Caki2 (cell line): ENCODE data around the gene GALNT15. TPM values are rescaled to one million over a fixed set of nuclear protein-coding genes. Genes with fewer than 3 reads are reported as not detected.

Experiments
- DNase-seq: peaks from one replicate; pipeline ENCODE4 v3.0.0-alpha.2; 2015; ENCODE audit warnings: low read depth
- in situ Hi-C: cut with HindIII; loops from 2 replicates; pipeline ENCODE4 v1.10.0; 2016; ENCODE audit warnings: low sequenced_read_pairs, low pct_unique_long_range_greater_than_20kb, mixed read lengths
- total RNA-seq: library from RNA; depleted of rRNA; stranded (reverse); fragments of >200 nt; shearing (Covaris generic); gene quantifications from 2 replicates; pipeline ENCODE4 v1.2.3, GENCODE V29; 2014; ENCODE audit warnings: low replicate concordance

GALNT15 gene
- total RNA-seq, 1 experiment from 2014 or later = not detected

DNA sequence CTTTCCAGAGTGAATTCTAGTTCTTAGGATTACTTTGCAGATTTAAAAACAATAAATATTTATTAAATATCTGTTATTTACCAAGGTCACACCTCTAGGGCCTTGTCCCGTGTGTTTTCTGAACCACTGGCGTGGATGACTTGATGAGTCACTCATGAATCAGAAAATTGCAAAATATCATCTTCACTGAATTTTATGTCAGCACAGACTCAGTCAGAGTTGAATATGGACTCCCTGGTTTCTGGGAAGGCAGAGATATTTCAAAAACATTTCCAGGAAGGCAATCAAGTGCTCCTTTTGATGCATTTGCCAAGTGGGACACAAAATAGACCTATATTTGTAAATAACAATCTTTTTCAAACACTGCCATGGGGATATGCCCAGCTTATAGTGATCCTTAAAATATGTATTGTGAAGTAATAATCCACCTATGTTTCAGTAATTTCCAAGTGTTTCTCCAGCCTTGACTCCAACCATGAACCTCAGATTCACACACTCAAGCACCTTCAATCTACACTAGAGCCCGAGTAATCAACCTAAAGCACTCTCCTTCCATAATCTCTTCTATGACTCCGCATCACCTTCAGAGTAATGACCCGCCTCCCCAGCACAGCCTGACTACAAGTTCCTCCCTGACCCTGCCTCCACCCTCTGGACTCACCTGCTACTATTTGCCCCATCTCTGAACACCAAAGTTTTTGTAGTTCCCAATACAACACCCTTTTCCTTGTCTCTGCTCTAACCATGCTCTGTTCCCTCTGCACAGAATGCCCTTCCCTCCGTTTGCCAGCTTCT lies 65.9 kb downstream of the GALNT15 start:
- no peak for DNase-seq
- in situ Hi-C loops = no loop called here

DNA sequence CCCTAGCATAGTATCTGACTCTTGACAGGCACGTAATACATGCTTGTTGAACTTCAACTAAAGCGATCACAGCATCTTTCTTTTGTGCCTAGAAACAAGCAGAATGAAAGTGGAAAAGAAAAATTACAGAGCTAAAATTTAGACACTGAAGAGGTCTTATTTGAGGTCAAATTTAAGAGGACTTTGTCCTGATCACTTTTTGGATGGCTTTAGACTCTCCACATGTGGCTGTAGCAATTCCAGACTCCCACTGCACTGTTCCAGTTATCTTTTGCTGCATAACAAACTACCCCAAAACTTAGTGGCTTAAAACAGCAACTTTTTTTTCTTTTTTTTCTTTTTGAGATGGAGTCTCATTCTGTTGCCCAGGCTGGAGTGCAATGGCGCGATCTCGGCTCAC lies 66.7 kb downstream of the GALNT15 start:
- in situ Hi-C loops = no loop called here

DNA sequence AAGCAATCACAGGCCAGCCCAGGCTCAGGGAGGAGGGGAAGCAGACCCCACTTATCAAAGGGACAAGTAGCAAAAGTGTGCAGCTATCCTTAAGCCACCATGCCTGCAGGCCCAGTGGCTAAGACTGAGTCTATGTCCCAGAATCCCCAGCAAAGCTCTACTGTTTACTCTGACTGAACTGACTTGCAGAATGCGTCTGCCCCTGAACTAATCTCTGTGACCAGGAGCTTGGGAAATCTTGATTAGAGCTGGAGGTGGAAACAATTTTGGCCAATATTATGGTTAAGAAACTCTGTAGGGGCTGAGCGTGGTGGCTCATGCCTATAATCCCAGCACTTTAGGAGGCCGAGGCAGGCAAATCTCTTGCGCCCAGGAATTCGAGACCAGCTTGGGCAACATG lies 67.7 kb downstream of the GALNT15 start:
- no peak for DNase-seq
- in situ Hi-C loops = no loop called here

More for the DNA sequence above, 66.7 kb downstream of the GALNT15 start:
- DNase-seq = no peak

DNA sequence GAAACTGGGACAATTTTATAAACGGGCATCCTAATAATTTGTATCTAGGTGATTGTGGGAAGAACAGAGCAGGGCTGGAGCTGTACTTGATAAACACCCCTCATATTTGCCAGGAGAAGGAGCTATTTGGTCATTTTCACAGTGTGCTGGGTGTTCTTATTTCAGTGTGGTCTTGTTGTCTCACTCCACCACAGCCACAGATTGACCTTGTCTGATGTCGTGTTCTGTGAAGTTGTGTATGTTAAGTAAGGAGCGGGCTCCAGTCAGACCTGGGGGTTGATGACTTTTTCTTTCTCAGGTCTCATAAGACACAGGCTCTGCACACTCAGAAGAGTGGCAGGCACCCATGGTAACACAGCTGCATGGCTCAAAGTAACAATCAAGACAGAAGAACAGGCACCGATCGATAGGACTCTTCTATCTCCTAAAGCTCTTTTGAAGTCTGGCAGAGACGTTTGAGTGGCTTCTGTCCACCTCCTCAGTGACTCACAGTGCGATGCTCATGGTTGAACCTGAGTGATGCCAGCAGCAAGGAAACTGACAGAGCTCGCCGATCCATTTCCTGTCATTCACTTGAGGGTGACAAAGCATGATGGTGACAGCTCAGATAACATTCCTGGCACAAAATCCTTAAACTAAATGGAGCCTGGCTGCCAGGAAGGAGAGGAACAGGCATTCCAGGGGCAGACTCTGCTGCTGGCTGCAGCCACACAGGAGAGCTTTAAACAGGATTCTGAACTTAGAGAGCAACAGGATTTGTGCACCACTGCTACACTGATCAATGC lies 69.4 kb downstream of the GALNT15 start:
- DNase-seq = peak; percentile 56
- in situ Hi-C loops = no loop called here

DNA sequence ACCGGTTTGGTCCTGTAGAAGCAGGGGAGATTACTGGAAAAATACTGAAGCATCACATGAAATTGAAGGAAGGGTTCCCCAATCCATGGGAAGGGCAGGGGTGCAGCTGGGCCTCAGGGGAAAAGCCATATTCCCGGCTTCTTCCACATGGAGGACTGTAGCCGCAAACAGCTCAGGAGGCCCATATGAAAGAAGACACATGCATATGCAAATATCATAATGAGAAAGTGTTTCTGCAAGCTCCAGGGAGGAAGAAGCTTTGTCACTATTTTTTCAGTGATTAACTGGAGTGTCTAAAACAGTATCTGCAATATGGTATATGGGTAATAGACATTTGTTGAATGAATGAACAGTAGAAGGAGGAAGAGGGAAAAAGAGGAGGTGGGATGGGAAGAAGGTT lies 71.1 kb downstream of the GALNT15 start:
- no peak for DNase-seq
- in situ Hi-C loops = no loop called here

DNA sequence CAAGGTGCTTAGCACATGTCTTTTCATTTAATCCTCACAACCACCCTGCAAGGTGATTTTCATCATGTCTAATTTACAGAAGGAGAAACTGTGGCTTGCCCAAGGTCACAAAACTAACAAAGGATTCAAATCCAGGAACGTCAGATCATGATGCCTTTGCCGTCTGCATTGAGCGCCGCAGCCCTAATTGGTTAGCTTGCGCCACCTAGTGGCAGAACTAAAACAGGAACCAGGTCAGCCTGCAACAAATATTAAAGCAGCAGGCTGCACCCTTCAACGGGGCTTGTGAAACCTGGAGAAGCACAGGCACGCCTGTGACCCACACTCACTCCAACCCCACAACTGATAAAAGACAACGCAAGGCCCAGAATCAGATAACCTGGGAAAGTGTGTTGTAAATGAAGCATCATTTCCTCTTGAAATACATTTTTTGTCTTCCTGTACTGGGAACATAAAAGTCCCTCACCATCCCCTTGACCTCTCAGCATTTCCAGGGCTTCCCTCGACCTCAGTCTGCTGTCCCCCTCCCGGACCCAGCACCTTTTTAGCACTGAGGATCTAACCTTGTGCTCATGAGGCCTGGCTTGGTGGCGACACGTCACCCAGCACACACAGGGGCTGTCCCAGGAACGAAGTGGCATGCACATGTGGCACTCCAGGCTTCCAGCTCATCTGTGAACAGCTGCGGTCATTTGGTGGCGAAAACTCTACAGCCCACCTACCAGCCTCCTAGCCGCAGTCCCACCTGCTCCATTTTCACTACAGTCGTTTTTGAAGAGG lies 73.0 kb downstream of the GALNT15 start:
- peak; percentile 30 for DNase-seq
- in situ Hi-C loops = no loop called here

DNA sequence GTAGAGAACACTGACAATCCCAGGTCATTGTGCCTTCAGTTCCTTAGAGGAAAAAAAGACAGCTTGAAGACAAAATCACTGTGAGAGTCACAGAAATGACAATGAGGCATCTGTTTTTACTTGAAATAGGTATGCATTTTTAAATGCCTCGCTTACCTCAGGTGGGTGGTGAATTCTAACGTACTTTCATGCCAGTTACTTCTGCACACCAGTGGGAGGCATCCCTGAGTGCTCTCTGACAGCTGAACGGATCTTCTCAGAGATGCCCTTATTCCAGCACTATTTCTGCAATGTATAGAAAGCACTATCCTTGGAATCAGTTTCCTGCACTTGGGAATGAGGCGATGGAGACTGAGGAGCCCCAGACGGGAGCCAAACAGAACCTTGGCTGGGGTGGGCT lies 74.1 kb downstream of the GALNT15 start:
- in situ Hi-C loops = no loop called here
- no peak for DNase-seq

DNA sequence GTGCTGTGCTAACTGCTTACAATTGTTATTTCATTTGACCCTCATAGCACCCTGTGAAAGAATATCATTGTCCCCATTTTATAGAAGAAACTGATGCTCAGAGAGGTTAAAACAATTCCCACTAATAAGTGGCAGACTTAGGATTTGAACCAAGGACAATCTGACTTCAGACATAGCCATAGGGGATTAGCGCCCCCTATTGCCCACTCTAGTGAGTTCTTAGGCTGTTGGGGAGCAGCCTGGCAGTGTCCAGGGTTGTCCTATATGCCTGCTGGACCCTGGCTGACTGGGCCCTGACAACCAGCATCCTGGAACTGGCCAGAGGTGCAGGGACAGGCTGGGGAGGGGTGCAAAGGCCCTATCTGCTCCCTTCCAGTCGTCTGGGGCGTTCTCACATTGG lies 74.9 kb downstream of the GALNT15 start:
- no peak for DNase-seq
- in situ Hi-C loops = no loop called here

DNA sequence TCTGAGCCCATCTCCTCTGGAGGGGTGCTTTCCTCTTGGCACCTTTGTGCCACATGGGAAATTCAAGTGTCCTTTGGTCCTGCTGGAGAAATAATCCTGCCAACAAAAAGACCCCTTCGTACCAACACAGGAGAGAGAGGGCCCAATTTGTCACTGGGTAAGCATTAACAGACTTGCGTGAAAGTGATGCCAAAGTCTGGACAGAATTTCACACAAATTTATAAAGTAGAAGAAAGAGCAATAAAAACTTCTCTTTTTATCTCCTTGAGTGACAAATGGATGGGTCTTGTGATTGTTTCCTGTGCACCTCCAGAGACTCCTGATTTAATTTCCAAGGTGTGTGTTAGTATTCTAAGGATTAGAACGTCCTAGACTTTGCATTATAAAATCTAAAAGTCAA lies 75.4 kb downstream of the GALNT15 start:
- DNase-seq = no peak
- in situ Hi-C loops = no loop called here

DNA sequence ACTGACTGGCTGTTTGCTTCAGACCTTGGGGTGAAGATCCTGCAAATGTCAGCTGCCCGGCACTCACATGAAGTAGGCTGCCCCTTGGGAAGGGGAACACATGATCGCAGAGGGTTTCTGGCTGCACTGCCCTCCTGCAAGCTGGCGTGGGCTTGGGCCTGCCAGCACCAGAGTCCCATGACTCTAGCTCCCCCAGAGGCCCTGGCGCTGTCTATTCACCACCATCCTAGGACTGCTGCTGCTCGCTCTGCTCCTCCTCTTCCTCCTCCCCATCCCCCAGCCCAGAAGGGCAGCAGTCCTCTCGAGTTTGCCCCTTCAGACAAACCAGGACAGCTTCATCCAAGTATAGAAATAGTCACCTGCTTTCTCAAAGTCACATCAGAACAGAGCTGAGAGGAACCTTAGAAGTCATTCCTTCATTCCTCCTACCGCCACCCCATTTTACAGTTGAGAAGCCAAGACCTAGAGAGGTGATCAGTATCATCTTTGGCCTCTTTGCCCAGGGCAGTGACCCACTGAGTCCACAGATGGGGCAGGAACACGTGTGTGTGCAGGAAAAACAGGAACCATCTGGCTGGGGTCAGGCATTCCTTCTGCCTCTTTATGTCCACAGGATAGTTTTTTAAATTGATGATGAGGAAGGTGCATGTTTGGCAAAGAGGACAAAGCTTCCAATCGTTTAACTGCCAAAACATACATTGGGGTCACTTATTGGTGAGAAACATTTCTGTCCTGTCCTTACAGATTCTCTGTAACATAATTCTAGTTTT lies 77.0 kb downstream of the GALNT15 start:
- in situ Hi-C loops = no loop called here
- no peak for DNase-seq

DNA sequence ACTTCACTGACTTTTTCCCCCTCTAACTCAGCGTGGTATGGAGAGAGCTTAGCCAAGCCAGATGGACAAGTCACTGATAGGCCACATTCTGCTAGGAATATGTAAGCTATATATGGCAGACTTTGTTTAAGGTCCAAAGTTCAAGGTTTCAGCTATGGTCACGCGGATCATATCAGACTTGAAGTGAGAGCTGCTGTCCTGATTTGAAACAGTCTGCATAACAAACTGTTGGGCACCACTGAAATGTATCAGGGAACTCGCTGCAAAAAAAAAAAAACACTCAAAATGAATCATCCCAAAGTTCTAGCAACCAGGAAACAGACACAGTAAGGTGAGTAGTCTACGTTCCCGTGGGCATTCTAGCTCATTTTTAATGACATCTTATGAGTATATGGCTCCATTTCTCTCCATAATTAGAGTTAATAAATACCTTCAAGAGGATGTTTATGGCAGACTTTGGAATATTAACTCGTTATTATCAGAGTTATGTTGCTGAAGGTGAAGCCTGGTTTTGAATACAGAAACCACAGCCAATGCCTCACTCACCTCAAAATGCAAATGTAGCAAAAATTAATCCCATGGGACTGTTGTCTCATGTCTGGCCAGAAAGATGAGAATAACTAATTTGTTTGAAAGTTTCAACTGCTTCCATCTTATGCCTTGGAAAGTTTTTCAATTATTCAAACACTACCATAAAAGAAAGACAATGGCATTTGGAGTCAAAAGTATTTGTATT lies 77.9 kb downstream of the GALNT15 start:
- in situ Hi-C loops = no loop called here
- DNase-seq = no peak

DNA sequence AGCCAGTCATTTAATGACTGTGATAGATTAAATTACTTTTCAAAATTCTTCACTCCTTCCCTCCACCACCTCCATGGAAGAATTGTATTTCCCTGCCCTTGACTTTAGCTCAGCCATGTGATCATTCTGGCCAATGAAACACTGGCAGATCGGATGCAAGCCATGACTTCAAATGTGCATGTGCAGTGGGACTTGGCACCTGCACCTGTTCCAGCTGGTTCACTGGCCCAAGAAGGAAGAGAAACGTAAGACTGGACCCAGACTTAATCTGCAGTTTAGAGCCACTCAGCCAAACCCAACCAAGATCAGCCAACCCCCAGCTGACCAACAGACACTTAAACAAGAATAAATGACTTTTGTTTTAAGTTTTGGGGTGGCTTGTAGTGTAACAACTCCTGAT lies 78.5 kb downstream of the GALNT15 start:
- in situ Hi-C loops = no loop called here
- no peak for DNase-seq

DNA sequence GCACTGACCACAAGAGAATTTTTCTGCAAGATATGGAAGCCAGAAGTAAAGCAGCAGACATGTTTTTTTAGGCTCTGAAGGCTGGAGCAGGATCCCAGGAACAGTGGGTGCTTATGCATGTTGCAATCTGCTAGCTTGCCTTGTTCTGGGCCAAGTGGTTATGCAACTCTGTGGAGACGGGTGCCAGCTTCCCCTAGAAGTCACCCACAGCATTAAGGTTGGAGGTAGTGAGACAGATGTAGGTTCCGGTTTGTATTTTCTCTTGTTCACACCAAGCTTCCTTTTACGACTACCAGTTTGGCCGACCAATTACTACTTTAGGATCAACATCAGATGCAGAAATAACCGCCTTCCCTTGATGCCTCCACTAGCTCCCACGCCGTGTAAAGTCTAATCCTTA lies 79.1 kb downstream of the GALNT15 start:
- in situ Hi-C loops = no loop called here
- DNase-seq = no peak

DNA sequence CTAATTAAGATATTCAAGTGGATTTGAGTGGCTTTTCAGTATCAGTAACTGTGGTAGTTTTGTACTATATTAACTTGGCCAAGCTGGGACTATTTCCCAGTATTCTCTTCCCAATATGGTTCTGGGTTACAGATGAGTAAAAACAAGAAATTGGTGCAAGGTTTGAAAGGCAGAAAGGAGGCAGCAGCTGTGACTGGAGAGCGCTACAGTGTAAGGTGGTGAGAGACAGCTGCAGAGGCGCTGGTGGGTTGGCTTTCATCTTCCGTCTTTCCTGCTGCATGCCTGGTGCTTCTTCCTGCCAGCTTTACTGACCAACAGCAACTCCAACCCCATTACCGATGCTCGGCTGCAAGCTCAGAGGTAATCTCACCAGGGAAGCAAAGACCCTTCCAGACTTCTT lies 80.4 kb downstream of the GALNT15 start:
- in situ Hi-C loops = no loop called here

DNA sequence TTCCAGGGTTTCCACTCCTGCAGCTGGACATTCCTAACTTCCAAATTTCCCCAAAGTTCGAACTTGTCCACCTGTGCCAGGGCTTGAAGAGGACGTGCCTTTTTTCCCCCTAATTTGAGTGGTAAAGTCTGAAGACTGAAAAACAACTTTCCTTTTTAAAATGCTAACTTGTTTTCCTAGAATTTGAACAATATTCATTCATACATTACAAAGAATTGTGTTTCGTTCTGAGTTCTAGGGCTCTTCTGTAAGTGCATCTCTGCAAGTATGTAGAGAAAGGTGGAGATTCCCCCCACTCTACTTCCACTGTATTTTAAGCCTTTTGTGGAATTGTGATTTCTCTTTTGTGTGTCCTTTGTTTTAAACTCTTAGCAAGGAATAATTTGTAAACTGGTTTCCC lies 80.8 kb downstream of the GALNT15 start:
- in situ Hi-C loops = no loop called here
- DNase-seq = no peak

More for the DNA sequence above, 80.4 kb downstream of the GALNT15 start:
- no peak for DNase-seq

DNA sequence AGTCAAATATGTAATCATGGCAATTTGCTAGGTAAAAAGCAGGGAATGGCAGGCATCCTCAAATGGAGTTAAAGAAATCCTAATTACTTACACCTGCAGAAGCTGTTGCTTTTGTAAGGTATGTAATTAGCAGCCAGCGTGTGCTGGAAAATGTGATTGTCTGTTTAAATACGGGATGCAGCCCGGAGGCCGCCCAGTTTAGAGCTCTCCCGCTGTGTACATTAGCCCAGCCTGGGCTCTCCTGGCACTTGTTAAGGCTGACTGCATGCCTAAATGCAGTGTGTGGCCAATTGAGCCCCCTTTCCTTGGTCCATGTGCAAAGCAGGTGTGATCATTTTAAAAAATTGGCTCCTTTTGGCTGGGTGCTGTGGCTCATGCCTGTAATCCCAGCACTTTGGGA lies 81.2 kb downstream of the GALNT15 start:
- DNase-seq = no peak
- in situ Hi-C loops = no loop called here

DNA sequence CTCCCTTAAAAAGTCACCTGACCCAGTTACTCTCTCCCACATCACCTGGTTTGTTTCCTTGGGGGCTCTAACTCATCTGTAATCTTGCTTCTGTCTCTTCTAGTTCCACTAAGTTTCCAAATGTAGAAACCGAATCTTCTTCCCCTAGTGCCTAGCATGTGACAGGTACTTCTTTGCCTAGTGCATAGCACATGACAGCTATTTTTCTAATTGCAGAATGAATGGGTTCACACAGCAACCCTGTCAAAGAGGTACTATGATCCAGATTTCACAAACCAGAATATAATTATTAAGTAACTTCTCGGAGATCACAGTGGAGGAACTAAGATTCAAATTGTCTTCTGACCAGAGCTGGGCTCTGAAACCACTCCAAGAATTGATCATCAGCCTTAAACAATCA lies 82.8 kb downstream of the GALNT15 start:
- in situ Hi-C loops = no loop called here
- DNase-seq = no peak

DNA sequence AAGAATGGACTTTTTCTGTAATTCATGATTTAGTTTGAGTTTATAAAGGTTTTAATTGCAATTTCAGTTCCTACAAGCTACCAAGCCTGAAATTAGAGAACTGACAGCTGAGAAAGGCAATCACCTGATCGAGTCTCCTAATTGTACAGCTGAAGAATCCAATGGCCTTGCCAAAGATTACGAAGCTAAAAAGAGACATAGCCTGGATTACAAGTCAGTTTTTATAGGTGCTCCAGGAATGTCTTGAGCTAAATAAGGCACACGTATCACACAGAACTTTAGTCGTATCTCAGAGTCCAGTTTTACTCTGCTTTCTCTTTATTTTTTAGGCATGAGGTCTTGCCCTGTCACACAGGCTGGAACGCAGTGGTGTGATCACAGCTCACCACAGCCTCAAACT lies 83.7 kb downstream of the GALNT15 start:
- DNase-seq = no peak
- in situ Hi-C loops = no loop called here
